Stomach (tissue), 19 donors: Measurements from ENCODE around the gene GALNS. TPM values are rescaled to one million over a fixed set of nuclear protein-coding genes. Genes with fewer than 3 reads are reported as not detected.
A peak's percentile ranks its signal among the peaks of the same experiment; 100 is the strongest.

Experiments used
- DNase-seq, 2 donors: peaks; one replicate each; pipeline versions ENCODE4 v3.0.0 to v3.0.0-alpha.2; 2013 to 2019
- H3K27ac ChIP-seq, 5 donors: fragments of 200-600 bp in 4 of 5; sonication (generic) in 4 of 5; one replicate each; pipeline ENCODE4 v1.5.1; 2013 to 2019; ENCODE audit warnings: mild to moderate bottlenecking in 1 of 5, moderate library complexity in 1 of 5
- H3K27me3 ChIP-seq, 3 donors: fragments of 200-600 bp; sonication (generic); one replicate each; pipeline ENCODE4 v1.5.1; 2017 to 2019; ENCODE audit warnings: mixed run types in 1 of 3
- H3K36me3 ChIP-seq, 4 donors: fragments of 200-600 bp; sonication (generic); 1 replicate in 3 of 4; 2 replicates in 1 of 4; pipeline ENCODE4 v1.5.1; 2016 to 2019
- H3K4me1 ChIP-seq, 4 donors: fragments of 200-600 bp; sonication (generic); one replicate each; pipeline ENCODE4 v1.5.1; 2016 to 2019
- H3K4me3 ChIP-seq, 4 donors: fragments of 200-600 bp; sonication (generic) in 3 of 4; one replicate each; pipeline ENCODE4 v1.5.1; 2016 to 2019; ENCODE audit warnings: mild to moderate bottlenecking in 1 of 4
- H3K9me3 ChIP-seq, 4 donors: fragments of 200-600 bp; sonication (generic); one replicate each; pipeline ENCODE4 v1.5.1; 2016 to 2019
- EP300 ChIP-seq: sonication (generic); formaldehyde crosslinking; IDR thresholded peaks from one replicate; pipeline ENCODE4 v1.6.1; 2017; ENCODE audit warnings: antibody characterized with exemption
- POLR2A ChIP-seq, 4 donors: fragments of 450-650 bp; IDR thresholded peaks; one replicate each; pipeline ENCODE4 v1.6.1; 2016; ENCODE audit warnings: antibody characterized with exemption in 4 of 4, control low read depth in 2 of 4, mild to moderate bottlenecking in 1 of 4, moderate library complexity in 1 of 4
- POLR2AphosphoS5 ChIP-seq, 3 donors: sonication (generic); formaldehyde crosslinking; IDR thresholded peaks; one replicate each; pipeline ENCODE4 v1.6.1; 2016; ENCODE audit warnings: antibody characterized with exemption in 3 of 3
- WGBS, 5 donors: extraction: QIAGEN DNeasy Blood & Tissue Kit in 3 of 5; methylation state at CpG; one replicate each; pipeline versions ENCODE4 v1.1.5 to v1.1.7; 2013 to 2018; 5-methylcytosine and 5-hydroxymethylcytosine counted together
- intact Hi-C: fragments of 100-400 bp; cut with DNase I; formaldehyde crosslinking; loops from one replicate; pipeline ENCODE4 v1.15.1; 2023; ENCODE audit warnings: low total_unique reads
- long read RNA-seq, 10 donors: transcript quantifications; one replicate each; lab custom pipeline, GENCODE V29; 2026
- polyA plus RNA-seq, 3 donors: library from polyadenylated mRNA; stranded (reverse); fragments of 200-250 nt; gene quantifications; one replicate each; pipeline ENCODE4 v1.2.3, GENCODE V29; 2013
- total RNA-seq, 5 donors: library from RNA; depleted of rRNA; stranded (reverse); fragments of >200 nt; gene quantifications; one replicate each; pipeline versions ENCODE4 v1.1.0 to v1.2.3, GENCODE V29; 2014 to 2016
- TF ChIP-seq, protein P1 (sequence below), 7 experiments: fragments of 450-650 bp in 4 of 7; fragments of 200-600 bp in 3 of 7; sonication (generic) in 3 of 7; IDR thresholded peaks; one replicate each; pipeline ENCODE4 v1.5.1; 2016 to 2019; ENCODE audit warnings: antibody characterized with exemption in 7 of 7, control low read depth in 2 of 7, mild to moderate bottlenecking in 1 of 7
- donor health status: healthy with polysubstance abuse.
- donor health status: Bipolar disorder and iron deficiency.
- donor health status: healthy.

The GALNS gene, protein sequence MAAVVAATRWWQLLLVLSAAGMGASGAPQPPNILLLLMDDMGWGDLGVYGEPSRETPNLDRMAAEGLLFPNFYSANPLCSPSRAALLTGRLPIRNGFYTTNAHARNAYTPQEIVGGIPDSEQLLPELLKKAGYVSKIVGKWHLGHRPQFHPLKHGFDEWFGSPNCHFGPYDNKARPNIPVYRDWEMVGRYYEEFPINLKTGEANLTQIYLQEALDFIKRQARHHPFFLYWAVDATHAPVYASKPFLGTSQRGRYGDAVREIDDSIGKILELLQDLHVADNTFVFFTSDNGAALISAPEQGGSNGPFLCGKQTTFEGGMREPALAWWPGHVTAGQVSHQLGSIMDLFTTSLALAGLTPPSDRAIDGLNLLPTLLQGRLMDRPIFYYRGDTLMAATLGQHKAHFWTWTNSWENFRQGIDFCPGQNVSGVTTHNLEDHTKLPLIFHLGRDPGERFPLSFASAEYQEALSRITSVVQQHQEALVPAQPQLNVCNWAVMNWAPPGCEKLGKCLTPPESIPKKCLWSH
- 100 to 1,000 TPM in 1 of 5 donors, 10 to 100 TPM in 4; 16.2 to 110 (median 51.9) TPM for total RNA-seq
- 10 to 100 TPM in 2 of 3 donors, 1 to 10 TPM in 1; 8.6 to 16.6 (median 11.5) TPM for polyA plus RNA-seq
- long read RNA-seq, donor 1 = 0 reads
- long read RNA-seq, donor 2, partial matches to known transcripts = 0 of 2 reads
- long read RNA-seq, donor 2, other reads (novel, unspliced or antisense) = 0 of 2 reads
- long read RNA-seq, donor 3 = 0 reads
- long read RNA-seq, donor 4 = 0 reads
- long read RNA-seq, donor 5, partial matches to known transcripts = 0 of 1 reads
- long read RNA-seq, donor 5, other reads (novel, unspliced or antisense) = 0 of 1 reads
- long read RNA-seq, donor 6, partial matches to known transcripts = 0 of 4 reads
- long read RNA-seq, donor 6, other reads (novel, unspliced or antisense) = 0 of 4 reads
- long read RNA-seq, donor 7 = 0 reads
- long read RNA-seq, donor 8, partial matches to known transcripts = 0 of 1 reads
- long read RNA-seq, donor 8, other reads (novel, unspliced or antisense) = 0 of 1 reads
- long read RNA-seq, donor 9, partial matches to known transcripts = 0 of 1 reads
- long read RNA-seq, donor 9, other reads (novel, unspliced or antisense) = 0 of 1 reads
- long read RNA-seq, donor 10, partial matches to known transcripts = 0 of 4 reads
- long read RNA-seq, donor 10, other reads (novel, unspliced or antisense) = 0 of 4 reads

DNA sequence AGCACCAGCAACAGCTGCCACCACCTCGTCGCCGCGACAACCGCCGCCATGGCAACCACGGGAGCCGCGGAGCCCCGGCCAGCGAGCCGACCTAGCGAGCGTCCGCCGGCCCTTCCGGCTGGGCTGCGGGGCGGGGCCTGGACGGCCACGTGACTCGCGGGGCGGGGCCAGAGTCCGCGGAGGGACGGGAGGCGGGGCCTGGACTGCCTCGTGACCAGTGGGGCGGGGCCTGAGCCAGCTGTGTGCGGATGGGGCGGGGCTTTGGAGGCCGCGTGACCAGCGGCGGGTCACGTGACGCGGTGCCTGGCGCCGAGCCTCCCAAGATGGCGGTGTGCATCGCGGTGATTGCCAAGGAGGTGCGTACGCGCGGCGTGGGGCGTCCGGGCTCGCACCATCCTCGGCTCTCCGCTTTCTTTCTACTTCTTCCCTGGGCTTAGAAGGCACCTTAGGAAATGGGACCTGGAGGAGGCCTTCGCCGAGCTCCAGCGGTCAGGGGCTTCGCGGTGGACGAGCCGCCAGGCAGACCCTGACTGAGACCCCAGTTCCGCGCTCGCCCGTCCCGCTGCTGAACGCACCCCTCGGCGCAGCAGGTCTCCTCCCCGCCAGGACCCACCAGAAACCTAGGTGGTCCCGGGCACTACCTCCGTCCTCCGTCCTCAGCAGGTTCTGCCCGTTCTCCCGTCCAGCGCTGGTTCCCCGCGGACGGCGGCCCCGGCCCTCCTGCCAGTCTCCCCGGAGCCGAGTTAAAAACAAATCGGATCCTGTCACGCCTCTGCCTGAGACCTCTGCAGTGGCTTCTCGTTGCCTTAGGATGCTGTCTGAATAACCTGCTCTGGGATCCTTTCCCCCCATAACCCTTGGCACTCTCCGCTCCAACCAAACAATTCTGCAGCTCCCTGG lies at the start of gene GALNS, which contains the start of gene TRAPPC2L:
Gene GALNS (minus strand): TSS at position 120 of the 900 bp plus-strand sequence. CDS start 70 bp downstream, at position 50.
Gene TRAPPC2L (plus strand): TSS at position 300 of the 900 bp plus-strand sequence. CDS start 24 bp downstream, at position 324.
- intact Hi-C loops = no loop called here
- Histone ChIP-seq H3K27ac (peak within 1 kb of the TSS; percentile 91 to 94 (median 92)), H3K36me3 (peaks cover 28 to 51% (median 43%) of the 10 kb centered on the region in 4 donors), H3K9me3 (no peaks in the 10 kb centered on the region), H3K4me3 (peak within 1 kb of the TSS; percentile 95 to 99 (median 97)), H3K27me3 (no peaks in the 10 kb centered on the region), H3K4me1 (peaks cover 24 to 48% (median 44%) of the 10 kb centered on the region in 4 donors)
- WGBS, 5 donors = 0 to 1% (median 0%) methylated on average over 38 to 87 of the region's 87 CpGs
- DNase-seq = peak; percentile 99 to 100
- TF ChIP-seq EP300 = no peak
- TF ChIP-seq POLR2A (IDR thresholded peaks at IDR 0.05) = peak in 1 of 4 donors; percentile 4
- peak; percentile 86 to 97 (median 92) for TF ChIP-seq POLR2AphosphoS5 (IDR thresholded peaks at IDR 0.05)

DNA sequence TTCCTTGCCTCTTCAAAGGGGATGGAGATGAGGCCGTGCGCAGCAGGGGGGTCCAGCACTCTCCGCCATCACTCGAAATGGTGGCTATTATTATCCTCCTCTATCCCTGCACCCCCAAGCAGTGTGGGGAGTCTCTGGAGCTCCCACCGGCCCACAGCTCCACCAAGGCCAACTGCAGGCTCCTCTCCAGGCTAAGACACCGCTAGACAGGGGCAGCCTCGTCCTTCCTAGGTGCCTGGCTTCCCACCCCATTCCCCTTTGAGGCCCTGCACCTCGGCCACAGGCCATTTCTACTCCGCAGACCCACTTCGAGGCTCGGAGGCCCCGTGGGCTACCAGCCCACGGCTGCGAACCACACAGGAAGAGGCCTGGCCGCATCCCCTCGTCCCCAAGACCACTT lies 49.3 kb upstream of the GALNS start:
- Histone ChIP-seq H3K9me3 (no peaks in the 10 kb centered on the region), H3K4me3 (no peak overlapping the region), H3K4me1 (peaks cover 0 to 11% (median 2%) of the 10 kb centered on the region in 4 donors), H3K36me3 (peaks cover 0 to 5% (median 3%) of the 10 kb centered on the region in 4 donors), H3K27me3 (peaks cover 0 to 12% (median 0%) of the 10 kb centered on the region in 3 donors), H3K27ac (no peak overlapping the region)
- TF ChIP-seq POLR2AphosphoS5 (IDR thresholded peaks at IDR 0.05) (no peak), POLR2A (IDR thresholded peaks at IDR 0.05) (no peak), EP300 (no peak)
- TF ChIP-seq, protein P1, sequence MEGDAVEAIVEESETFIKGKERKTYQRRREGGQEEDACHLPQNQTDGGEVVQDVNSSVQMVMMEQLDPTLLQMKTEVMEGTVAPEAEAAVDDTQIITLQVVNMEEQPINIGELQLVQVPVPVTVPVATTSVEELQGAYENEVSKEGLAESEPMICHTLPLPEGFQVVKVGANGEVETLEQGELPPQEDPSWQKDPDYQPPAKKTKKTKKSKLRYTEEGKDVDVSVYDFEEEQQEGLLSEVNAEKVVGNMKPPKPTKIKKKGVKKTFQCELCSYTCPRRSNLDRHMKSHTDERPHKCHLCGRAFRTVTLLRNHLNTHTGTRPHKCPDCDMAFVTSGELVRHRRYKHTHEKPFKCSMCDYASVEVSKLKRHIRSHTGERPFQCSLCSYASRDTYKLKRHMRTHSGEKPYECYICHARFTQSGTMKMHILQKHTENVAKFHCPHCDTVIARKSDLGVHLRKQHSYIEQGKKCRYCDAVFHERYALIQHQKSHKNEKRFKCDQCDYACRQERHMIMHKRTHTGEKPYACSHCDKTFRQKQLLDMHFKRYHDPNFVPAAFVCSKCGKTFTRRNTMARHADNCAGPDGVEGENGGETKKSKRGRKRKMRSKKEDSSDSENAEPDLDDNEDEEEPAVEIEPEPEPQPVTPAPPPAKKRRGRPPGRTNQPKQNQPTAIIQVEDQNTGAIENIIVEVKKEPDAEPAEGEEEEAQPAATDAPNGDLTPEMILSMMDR (IDR thresholded peaks at IDR 0.05) = no peak
- no peak for DNase-seq
- WGBS, 5 donors = 83 to 89% (median 86%) methylated on average over 9 to 16 of the region's 16 CpGs
- intact Hi-C loops = no loop called here

DNA sequence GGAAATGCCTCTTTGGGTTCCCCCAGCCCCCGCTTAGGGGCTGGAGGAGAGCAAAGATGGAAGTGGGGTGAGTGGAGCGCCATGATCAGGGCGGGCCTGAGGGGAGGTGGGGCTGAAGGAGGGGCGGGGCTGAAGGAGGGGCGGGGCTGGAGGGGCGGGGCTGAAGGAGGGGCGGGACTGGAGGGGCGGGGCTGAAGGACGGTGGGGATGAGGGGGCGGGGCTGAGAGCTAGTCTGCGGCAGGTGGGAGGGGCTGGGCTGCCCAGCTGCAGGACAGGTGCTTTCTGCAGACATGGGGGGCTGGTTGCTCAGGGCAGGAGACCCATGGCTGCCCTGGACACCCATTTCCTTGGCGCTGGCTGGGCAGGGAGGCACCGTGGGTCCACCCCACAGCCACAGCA lies 48.8 kb upstream of the GALNS start:
- Histone ChIP-seq H3K27ac (no peak overlapping the region), H3K36me3 (peaks cover 0 to 9% (median 8%) of the 10 kb centered on the region in 4 donors), H3K9me3 (no peaks in the 10 kb centered on the region), H3K27me3 (peaks cover 0 to 7% (median 0%) of the 10 kb centered on the region in 3 donors), H3K4me3 (no peak overlapping the region), H3K4me1 (peaks cover 0 to 11% (median 0%) of the 10 kb centered on the region in 4 donors)
- intact Hi-C loops = no loop called here
- no peak for DNase-seq
- WGBS, 5 donors = 20 to 54% (median 35%) methylated on average over 1 to 13 of the region's 13 CpGs
- TF ChIP-seq POLR2AphosphoS5 (IDR thresholded peaks at IDR 0.05) = no peak
- TF ChIP-seq POLR2A (IDR thresholded peaks at IDR 0.05) = no peak
- no peak for TF ChIP-seq EP300
- TF ChIP-seq, protein P1 (IDR thresholded peaks at IDR 0.05) = no peak
